Urinary bladder (tissue), 2 donors: Measurements from ENCODE around the gene PHRF1. TPM values are rescaled to one million over a fixed set of nuclear protein-coding genes. Genes with fewer than 3 reads are reported as not detected.

ENCODE experiments used
- polyA plus RNA-seq: library from polyadenylated mRNA; stranded (reverse); fragments of 200-250 nt; gene quantifications from one replicate; pipeline ENCODE4 v1.2.3, GENCODE V29; 2013
- small RNA-seq: library from RNA; depleted of rRNA; stranded (forward); fragments of <200 nt; gene quantifications from one replicate; pipeline ENCODE3, GENCODE V24; 2014
- total RNA-seq: library from RNA; depleted of rRNA; stranded (reverse); fragments of >200 nt; gene quantifications from one replicate; pipeline ENCODE4 v1.2.3, GENCODE V29; 2014
- donor health status: healthy.

The PHRF1 gene
- total and polyA plus RNA-seq, 2 donors, result 16.5 to 21.1 TPM

Small RNA genes lying within 50 kb of the gene (small RNA-seq; reads per million reads assigned to genes)
- gene MIR210, result 7.3 reads per million, percentile 93 among the genes with 10 or more reads in this experiment

Other genes starting within 250 kb of the PHRF1 start
- 13.4 TPM for gene B4GALNT4, start 207.0 kb upstream of the PHRF1 start, total RNA-seq
- 5.1 TPM for gene B4GALNT4, start 207.0 kb upstream of the PHRF1 start, polyA plus RNA-seq
- 5.2 TPM for gene PKP3, start 182.3 kb upstream of the PHRF1 start, total RNA-seq
- gene PKP3, start 182.3 kb upstream of the PHRF1 start, polyA plus RNA-seq, result 8.4 TPM
- 11.8 TPM for gene SIGIRR, start 161.5 kb upstream of the PHRF1 start, total RNA-seq
- gene SIGIRR, start 161.5 kb upstream of the PHRF1 start, polyA plus RNA-seq, result 61.2 TPM
- gene ANO9, start 134.5 kb upstream of the PHRF1 start, total RNA-seq, result 1.3 TPM
- gene ANO9, start 134.5 kb upstream of the PHRF1 start, polyA plus RNA-seq, result 5.1 TPM
- gene PTDSS2, start 126.2 kb upstream of the PHRF1 start, total RNA-seq, result 13.5 TPM
- gene PTDSS2, start 126.2 kb upstream of the PHRF1 start, polyA plus RNA-seq, result 27.0 TPM
- 71.5 TPM for gene RNH1, start 69.2 kb upstream of the PHRF1 start, total RNA-seq
- gene RNH1, start 69.2 kb upstream of the PHRF1 start, polyA plus RNA-seq, result 271 TPM
- 8.7 TPM for gene HRAS, start 40.9 kb upstream of the PHRF1 start, total RNA-seq
- gene HRAS, start 40.9 kb upstream of the PHRF1 start, polyA plus RNA-seq, result 79.0 TPM
- 0.90 TPM for gene LRRC56, start 38.9 kb upstream of the PHRF1 start, total RNA-seq
- gene LRRC56, start 38.9 kb upstream of the PHRF1 start, polyA plus RNA-seq, result 0.96 TPM
- 0.37 TPM for gene LMNTD2, start 15.7 kb upstream of the PHRF1 start, total RNA-seq
- gene LMNTD2, start 15.7 kb upstream of the PHRF1 start, polyA plus RNA-seq, result 1.2 TPM
- 3.3 TPM for gene RASSF7, start 15.5 kb upstream of the PHRF1 start, total RNA-seq
- gene RASSF7, start 15.5 kb upstream of the PHRF1 start, polyA plus RNA-seq, result 13.8 TPM
- gene IRF7, start 39.5 kb downstream of the PHRF1 start, total RNA-seq, result 9.8 TPM
- gene IRF7, start 39.5 kb downstream of the PHRF1 start, polyA plus RNA-seq, result 23.2 TPM
- not detected for gene CDHR5, start 48.5 kb downstream of the PHRF1 start, total RNA-seq
- 0.05 TPM for gene CDHR5, start 48.5 kb downstream of the PHRF1 start, polyA plus RNA-seq
- gene SCT, start 50.7 kb downstream of the PHRF1 start, total RNA-seq, result not detected
- not detected for gene SCT, start 50.7 kb downstream of the PHRF1 start, polyA plus RNA-seq
- not detected for gene DRD4, start 60.8 kb downstream of the PHRF1 start, total RNA-seq
- 0.39 TPM for gene DRD4, start 60.8 kb downstream of the PHRF1 start, polyA plus RNA-seq
- 14.9 TPM for gene DEAF1, start 118.8 kb downstream of the PHRF1 start, total RNA-seq
- 29.7 TPM for gene DEAF1, start 118.8 kb downstream of the PHRF1 start, polyA plus RNA-seq
- gene TMEM80, start 119.3 kb downstream of the PHRF1 start, total RNA-seq, result 10.8 TPM
- gene TMEM80, start 119.3 kb downstream of the PHRF1 start, polyA plus RNA-seq, result 36.8 TPM
- 12.4 TPM for gene EPS8L2, start 129.8 kb downstream of the PHRF1 start, total RNA-seq
- 23.2 TPM for gene EPS8L2, start 129.8 kb downstream of the PHRF1 start, polyA plus RNA-seq
- gene TALDO1, start 171.0 kb downstream of the PHRF1 start, total RNA-seq, result 62.9 TPM
- 201 TPM for gene TALDO1, start 171.0 kb downstream of the PHRF1 start, polyA plus RNA-seq
- gene GATD1, start 201.0 kb downstream of the PHRF1 start, total RNA-seq, result 26.4 TPM
- gene GATD1, start 201.0 kb downstream of the PHRF1 start, polyA plus RNA-seq, result 43.3 TPM
- not detected for gene CEND1, start 213.6 kb downstream of the PHRF1 start, total RNA-seq
- gene CEND1, start 213.6 kb downstream of the PHRF1 start, polyA plus RNA-seq, result 1.4 TPM
- 7.5 TPM for gene SLC25A22, start 221.8 kb downstream of the PHRF1 start, total RNA-seq
- gene SLC25A22, start 221.8 kb downstream of the PHRF1 start, polyA plus RNA-seq, result 17.1 TPM
- 7.2 TPM for gene PIDD1, start 228.8 kb downstream of the PHRF1 start, total RNA-seq
- gene PIDD1, start 228.8 kb downstream of the PHRF1 start, polyA plus RNA-seq, result 12.4 TPM
- gene RPLP2, start 233.5 kb downstream of the PHRF1 start, total RNA-seq, result 189 TPM
- 1,859 TPM for gene RPLP2, start 233.5 kb downstream of the PHRF1 start, polyA plus RNA-seq
- gene PNPLA2, start 242.4 kb downstream of the PHRF1 start, total RNA-seq, result 13.6 TPM
- 131 TPM for gene PNPLA2, start 242.4 kb downstream of the PHRF1 start, polyA plus RNA-seq